ENCODE results near the gene TYMS.
A peak's percentile ranks its signal among the peaks of the same experiment; 100 is the strongest.

TYMS gene

GRCh38 chr18:711657-712400, 54.4 kb downstream of the TYMS start:
- TF ChIP-seq CTCF (IDR thresholded peaks at IDR 0.05; ENCODE audit: low read depth, low read length), result no peak
- peak overlapping the region; percentile 66 to 72 for H3K4me3 ChIP-seq (replicated peaks in 1 of 2; ENCODE audit: low read depth in 2 of 2, low read length in 2 of 2)
- peak; percentile 92 to 96 for DNase-seq (ENCODE audit: low read depth in 2 of 2)

DNA sequence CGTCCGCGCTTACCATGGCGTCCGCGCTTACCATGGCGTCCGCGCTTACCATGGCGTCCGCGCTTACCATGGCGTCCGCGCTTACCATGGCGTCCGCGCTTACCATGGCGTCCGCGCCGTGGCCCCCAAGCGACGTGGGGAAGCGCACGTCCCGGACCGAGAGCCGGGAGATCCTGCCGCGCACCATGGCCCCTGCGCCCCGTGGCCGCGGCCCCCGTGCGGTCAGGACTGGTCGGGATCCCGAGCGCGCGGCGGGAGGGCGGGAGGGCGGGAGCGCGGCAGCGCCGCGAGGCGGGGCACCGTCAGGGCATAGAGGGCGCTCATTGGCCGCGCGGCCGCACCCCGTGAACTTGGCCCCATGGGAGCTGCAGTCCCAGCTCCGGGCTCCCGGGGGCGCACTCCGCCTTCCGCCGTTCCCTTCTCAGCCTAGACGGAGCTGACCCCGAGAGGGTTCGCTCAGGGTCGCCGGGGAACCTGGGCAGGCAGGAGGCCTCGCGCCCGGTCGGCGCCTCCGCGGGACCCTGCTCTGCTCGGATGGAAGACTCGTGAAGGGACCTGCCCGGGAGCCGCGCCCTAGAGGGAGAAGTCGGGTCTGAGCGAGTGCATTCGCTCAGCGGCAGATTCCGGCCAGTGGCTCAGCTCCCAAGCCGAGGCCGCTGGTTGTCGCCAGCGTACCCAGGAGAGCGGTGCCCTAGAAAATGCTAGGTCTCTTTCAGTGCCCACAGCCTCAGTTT, 55.1 kb downstream of the TYMS start, which contains the start of gene ENOSF1:
ENOSF1 (minus strand) TSS at position 230 of the 734 bp plus-strand sequence; CDS start at position 187, 43 bp downstream.
- H3K4me3 ChIP-seq (replicated peaks in 1 of 2; ENCODE audit: low read depth in 2 of 2, low read length in 2 of 2), result peak within 1 kb of the TSS; percentile 66 to 72
- TF ChIP-seq CTCF (IDR thresholded peaks at IDR 0.05; ENCODE audit: low read depth, low read length), result peak; percentile 75
- DNase-seq (ENCODE audit: low read depth in 2 of 2), result peak; percentile 86 to 92

DNA sequence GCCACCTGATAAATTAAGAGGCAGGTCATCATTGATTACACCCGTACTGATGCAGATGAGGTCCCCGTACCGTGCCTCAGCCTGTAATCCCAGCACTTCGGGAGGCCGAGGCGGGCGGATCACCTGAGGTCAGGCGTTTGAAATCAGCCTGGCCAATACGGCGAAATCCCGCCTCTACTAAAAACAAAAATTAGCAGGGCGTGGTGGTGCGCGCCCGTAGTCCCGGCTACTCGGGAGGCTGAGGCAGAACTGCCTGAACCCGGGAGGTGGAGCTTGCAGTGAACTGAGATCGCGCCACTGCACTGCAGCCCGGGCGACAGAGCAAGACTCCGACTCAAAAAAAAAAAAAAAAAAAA, 55.7 kb downstream of the TYMS start:
- H3K4me3 ChIP-seq (replicated peaks in 1 of 2; ENCODE audit: low read depth in 2 of 2, low read length in 2 of 2), result peak overlapping the region; percentile 53 to 72
- no peak for DNase-seq (ENCODE audit: low read depth in 2 of 2)
- no peak for TF ChIP-seq CTCF (IDR thresholded peaks at IDR 0.05; ENCODE audit: low read depth, low read length)

GRCh38 chr18:715626-716025, 58.2 kb downstream of the TYMS start:
- no peak for TF ChIP-seq CTCF (IDR thresholded peaks at IDR 0.05; ENCODE audit: low read depth, low read length)

DNA sequence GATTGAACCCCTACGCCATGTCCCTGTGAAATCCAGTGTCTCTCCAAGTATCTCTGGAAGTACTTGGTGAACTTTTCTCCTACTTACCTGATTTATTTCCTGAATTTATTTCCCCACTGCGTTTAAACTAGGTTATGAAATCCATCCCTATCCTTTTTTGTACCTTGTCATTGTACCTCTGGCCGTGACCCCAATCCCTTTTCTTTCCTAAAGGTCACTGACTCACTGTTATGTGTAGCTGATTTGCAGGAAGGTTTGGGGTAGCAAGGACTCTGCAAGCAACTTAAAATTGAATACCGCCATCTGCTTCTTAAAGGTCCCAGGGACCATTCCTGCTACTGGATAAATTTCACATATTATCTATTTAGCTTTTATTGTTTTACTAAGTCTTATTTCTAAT, 59.5 kb downstream of the TYMS start:
- H3K4me3 ChIP-seq (replicated peaks in 1 of 2; ENCODE audit: low read depth in 2 of 2, low read length in 2 of 2), result no peak overlapping the region
- TF ChIP-seq CTCF (IDR thresholded peaks at IDR 0.05; ENCODE audit: low read depth, low read length), result no peak
- no peak for DNase-seq (ENCODE audit: low read depth in 2 of 2)

More at GRCh38 chr18:715626-716025, 58.2 kb downstream of the TYMS start:
- no peak overlapping the region for H3K4me3 ChIP-seq (replicated peaks in 1 of 2; ENCODE audit: low read depth in 2 of 2, low read length in 2 of 2)
- peak; percentile 56 to 87 for DNase-seq (ENCODE audit: low read depth in 2 of 2)
